Measurements from ENCODE around the gene ATRN.

GRCh38 chr20:3553663-3554062, 82.8 kb downstream of the ATRN start:
- TF ChIP-seq CTCF (IDR thresholded peaks at IDR 0.05) (no peak), EZH2 (IDR thresholded peaks at IDR 0.05; ENCODE audit: borderline replicate concordance, insufficient read depth, low read depth, low read length, poor library complexity, severe bottlenecking) (no peak)

All from B cell (primary cell).